Fibroblast of mammary gland (primary cell): ENCODE data around the gene DPY19L3.

Experiments used
- DNase-seq: peaks from one replicate; pipeline ENCODE4 v3.0.0-alpha.2; 2010; ENCODE audit warnings: low read depth
- H3K4me3 ChIP-seq: 2 replicates; pipeline ENCODE4 v1.5.1; 2011; ENCODE audit warnings: low read depth, mild to moderate bottlenecking, low read length, moderate library complexity; ENCODE audit not compliant: control insufficient read depth
- CTCF ChIP-seq: conservative IDR thresholded peaks from 2 replicates; pipeline ENCODE4 v1.5.1; 2011; ENCODE audit warnings: low read depth, low read length, inconsistent platforms; ENCODE audit not compliant: control insufficient read depth, insufficient read depth

DPY19L3 gene

GRCh38 chr19:32404933-32405430, 588 bp upstream of the DPY19L3 start:
- peak overlapping the region; percentile 78 for H3K4me3 ChIP-seq
- TF ChIP-seq CTCF: no peak
- peak; percentile 35 for DNase-seq

GRCh38 chr19:32406161-32407003, 812 bp downstream of the DPY19L3 start:
- no peak for TF ChIP-seq CTCF
- DNase-seq: no peak
- H3K4me3 ChIP-seq: peak overlapping the region; percentile 78

DNA sequence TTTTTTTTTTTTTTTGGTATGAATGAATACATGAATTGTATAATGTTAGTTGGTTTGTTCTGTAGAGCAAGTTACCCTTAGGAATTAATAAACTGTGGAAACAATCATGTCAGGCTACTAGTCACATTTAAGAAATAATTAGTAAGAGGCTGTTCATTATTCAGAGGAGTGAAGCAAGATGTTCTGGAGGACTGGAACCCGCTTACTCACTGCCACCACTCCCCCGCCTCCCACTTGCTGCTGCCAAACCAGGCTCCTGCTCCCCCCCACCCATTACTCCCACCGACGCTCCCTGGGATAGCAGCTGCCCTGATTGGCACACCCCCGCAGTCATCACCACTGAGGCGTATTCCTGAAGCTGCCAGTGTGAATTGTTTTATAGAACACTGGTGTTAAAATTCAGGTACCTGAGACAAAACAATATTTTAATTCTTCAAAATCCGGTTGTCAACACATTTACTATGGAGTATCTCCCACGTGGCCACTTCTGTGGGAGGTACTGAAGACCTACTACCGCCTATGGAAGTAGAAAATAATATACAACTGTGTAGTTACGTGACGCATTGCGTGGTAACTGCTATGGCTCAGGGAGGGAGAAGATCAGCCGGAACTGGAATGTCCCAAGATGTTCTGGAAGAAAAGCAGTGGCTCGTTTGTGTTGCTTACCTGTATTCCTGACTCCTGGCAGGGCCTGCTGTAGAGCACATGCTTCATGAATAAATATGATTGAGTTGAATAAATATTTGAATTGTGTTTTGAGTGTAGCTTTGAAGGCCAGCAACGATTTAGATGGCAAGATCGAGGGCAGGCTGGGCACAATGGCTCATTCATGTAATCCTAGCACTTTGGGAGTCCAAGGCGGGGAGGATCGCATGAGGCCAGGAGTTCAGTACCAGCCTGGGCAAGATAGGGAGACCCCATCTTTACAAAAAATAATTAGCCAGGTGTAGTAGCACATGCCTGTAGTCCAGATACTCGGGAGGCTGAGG, 1.7 kb downstream of the DPY19L3 start:
- peak; percentile 89 for DNase-seq
- TF ChIP-seq CTCF: no peak
- H3K4me3 ChIP-seq: peak overlapping the region; percentile 78

DNA sequence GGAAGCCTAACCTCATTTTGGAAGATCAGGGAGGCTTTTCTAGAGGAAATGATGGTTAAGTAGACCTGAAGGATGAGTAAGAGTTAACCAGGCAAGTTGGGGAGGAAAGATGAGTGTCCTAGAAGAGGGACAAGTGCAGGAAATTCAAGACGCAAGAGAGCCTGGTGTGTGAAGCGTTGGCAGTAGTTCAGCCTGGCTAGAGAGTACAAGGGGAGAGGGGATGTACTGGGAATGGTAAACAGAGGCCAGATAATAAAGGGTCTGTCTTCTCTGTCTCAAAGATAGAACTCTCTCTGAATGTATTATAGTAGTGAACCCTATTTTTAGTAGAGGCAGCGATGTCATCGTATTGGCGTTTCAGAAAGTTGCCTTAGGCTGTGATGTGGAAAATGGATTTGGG, 9.7 kb downstream of the DPY19L3 start:
- no peak overlapping the region for H3K4me3 ChIP-seq
- no peak for TF ChIP-seq CTCF
- DNase-seq: no peak

GRCh38 chr19:32415669-32416068, 10.1 kb downstream of the DPY19L3 start:
- TF ChIP-seq CTCF: no peak
- no peak for DNase-seq
- H3K4me3 ChIP-seq: no peak overlapping the region

GRCh38 chr19:32416749-32417456, 11.3 kb downstream of the DPY19L3 start:
- no peak for TF ChIP-seq CTCF
- DNase-seq: peak; percentile 71
- H3K4me3 ChIP-seq: no peak overlapping the region
